ENCODE measurements around the gene SLAMF7.

SLAMF7 gene

DNA sequence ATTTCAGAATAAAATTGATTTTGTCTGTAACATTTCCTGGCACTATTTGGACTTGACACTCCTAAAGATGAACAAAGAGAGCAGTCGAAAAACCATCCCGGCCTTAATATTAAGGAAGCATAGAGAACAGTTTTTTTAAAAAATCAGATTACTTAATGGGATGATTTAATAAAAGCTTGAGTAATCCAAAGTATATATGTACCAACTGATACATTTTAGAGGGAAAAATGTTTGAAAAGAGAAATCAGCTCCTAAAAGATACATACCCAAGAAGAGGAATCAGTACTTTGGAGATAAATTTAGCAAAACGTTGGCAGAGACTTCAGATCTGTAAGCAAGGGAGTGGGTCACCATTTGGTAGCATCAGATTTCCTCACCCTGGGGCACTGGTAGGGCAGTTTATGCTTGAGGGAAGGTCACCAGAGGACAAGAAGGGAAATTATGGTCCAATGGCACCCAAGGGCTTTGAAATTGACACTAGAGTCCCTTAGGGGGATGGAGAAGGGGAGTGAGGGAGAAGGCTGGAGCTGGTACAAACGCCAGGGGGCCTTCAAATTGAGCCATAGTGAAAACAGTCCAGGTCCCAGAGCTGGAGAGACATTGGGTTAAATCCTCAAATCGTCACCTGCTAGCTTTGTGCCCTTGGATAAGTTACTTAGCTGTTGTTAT, 5.9 kb downstream of the SLAMF7 start:
- no peak for DNase-seq (ENCODE audit: low read depth in 1 of 2, low spot score in 1 of 2)

DNA sequence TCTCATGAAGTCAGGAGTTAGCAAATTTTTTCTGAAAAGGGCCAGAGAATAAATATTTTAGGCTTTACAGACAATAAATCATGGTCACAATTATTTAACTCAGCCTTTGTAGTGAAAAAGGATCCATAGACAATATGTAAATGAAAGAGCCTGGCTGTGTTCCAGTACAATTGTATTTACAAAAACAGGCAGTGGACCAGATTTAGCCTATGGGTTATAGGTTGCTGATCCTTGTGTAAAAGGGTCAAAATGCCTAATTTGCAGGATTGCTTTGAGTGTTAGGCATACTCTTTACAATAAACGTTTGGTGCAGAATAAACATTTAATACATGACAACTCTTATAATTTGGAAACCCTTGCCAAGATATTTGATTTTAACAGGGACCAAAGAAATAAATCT, 6.5 kb downstream of the SLAMF7 start:
- no peak for DNase-seq (ENCODE audit: low read depth in 1 of 2, low spot score in 1 of 2)

DNA sequence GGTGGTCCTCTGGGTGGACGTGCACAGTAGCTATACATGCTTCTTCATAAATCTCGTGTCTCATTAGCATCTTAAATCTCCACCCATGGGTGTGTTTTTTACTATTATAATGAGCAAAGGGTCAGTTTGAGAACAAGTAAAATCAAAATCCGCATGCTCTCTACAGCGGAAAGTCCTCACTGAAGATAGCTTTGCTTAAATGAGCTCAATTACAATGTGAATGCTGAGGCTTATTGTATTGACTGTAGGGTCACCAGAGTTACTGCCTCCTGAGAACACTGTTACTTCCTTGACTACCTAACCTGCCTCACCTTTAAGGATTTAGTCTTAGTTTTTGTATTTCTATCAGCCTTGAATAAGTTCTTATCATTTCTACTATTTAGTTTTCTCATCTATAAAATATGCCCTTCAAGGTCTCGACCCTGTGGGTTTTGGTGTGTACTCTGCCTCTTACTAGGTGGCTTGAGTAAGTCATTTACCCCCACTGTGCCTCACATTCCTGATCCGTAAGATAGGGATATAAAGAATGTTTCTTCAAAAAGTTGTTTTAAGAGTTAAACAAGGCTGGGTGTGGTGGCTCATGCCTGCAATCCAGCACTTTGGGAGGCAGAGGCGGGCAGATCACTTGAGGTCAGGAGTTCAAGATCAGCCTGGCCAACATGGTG, 7.9 kb downstream of the SLAMF7 start:
- DNase-seq (ENCODE audit: low read depth in 1 of 2, low spot score in 1 of 2), result no peak

DNA sequence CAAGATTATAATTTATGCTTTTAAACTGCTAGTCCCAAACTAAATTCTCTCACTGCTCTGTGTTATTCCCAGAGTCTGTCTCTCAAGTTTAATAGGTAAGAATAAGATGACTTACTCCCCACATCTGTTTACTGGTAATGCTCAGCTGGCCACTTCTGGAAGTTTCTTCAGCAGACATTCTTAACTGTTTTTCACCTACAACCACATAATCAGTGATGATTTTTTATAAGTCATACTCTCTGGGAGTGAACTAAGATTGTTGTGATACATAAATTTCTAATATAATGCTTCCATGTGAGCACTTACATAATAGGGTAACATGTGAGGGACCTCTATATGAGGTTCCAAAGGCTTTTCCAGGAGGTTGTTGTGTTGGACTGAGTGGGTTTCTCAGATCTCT, 8.7 kb downstream of the SLAMF7 start:
- DNase-seq (ENCODE audit: low read depth in 1 of 2, low spot score in 1 of 2), result no peak

DNA sequence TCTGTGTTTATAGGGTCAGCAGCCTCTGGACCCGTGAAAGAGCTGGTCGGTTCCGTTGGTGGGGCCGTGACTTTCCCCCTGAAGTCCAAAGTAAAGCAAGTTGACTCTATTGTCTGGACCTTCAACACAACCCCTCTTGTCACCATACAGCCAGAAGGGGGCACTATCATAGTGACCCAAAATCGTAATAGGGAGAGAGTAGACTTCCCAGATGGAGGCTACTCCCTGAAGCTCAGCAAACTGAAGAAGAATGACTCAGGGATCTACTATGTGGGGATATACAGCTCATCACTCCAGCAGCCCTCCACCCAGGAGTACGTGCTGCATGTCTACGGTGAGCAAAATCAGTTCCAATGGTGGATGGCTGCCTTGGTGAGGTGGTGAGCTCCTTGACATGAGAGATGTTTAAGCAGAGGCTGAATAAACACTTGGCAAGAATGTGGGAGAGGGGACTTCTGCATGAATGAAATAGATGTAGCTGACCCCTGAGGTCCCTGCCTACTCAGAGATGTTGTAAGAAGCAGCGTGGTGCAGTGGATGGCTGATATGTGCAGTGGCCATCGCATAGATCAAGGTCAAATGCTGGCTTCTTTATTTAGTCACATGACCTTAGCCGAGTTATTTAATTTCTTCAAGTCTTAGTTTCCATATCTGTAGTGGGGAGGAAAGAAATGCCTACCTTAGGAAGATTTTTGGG, 9.3 kb downstream of the SLAMF7 start:
- DNase-seq (ENCODE audit: low read depth in 1 of 2, low spot score in 1 of 2), result no peak

DNA sequence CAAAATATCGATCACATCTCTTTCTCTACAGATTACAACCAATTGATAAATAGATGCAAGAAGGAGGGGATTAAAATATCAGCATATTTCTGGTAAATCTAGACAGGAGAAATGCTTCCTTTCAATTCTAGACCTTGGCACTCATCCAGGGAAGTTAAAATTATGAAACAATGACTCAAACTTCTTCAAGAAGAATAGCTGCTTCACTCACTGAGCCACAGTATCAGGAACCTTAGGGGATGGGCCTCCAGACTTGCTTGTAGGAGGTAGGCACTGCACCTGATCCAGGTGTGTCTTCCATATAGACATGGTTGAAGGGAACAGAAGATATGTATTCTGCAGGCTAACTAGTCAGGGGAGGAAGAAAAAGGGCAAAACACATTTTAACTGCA, 9.8 kb downstream of the SLAMF7 start:
- DNase-seq (ENCODE audit: low read depth in 1 of 2, low spot score in 1 of 2), result no peak

DNA sequence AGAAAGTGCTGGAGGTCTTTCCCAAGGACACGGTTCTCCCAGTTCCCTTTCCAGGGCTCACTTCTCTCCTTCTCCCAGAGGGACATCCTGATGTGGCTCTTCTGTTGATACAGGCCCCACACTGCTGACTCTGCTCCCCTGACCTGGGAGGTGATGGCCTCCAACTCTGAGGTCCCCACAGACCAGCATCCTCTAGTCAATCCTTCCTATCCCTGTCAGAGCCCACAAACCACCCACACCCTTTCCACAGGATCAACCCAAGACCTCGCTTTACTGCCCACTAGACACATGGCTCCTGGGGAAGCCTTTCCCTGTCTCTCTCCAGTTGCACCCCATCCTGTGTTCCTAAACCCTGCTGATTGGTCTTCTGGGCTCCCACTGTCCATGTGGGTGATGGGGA, 11.6 kb downstream of the SLAMF7 start:
- DNase-seq (ENCODE audit: low read depth in 1 of 2, low spot score in 1 of 2), result no peak

DNA sequence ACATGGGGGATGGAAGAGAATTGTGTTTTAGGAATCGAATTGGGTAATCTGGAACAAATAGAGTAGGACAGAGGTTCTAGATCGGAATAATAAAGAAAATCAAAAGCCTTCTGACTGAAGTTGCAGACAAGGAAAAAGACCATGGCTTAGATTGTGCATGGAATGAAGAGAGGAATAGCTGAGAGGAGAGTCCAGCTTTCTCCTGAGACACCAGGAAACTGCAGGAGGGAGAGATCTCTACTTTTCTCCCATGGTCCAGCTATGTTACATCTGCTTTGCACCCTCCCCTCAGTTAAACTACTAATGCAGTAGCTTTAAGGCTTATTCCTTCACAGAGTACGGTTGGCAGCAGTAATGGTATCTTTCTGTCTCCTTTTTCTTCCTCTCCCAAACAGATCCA, 13.4 kb downstream of the SLAMF7 start:
- DNase-seq (ENCODE audit: low read depth in 1 of 2, low spot score in 1 of 2), result no peak

DNA sequence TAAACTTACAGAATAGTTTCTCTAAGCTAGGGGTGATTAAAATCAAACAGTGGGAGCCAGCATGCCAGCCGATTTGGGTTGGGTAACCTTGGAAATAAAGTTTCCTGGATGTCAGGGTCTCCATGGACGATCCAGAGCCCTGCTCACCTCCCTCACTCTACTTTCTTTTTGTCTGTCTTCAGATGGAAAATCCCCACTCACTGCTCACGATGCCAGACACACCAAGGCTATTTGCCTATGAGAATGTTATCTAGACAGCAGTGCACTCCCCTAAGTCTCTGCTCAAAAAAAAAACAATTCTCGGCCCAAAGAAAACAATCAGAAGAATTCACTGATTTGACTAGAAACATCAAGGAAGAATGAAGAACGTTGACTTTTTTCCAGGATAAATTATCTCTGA, 13.9 kb downstream of the SLAMF7 start:
- no peak for DNase-seq (ENCODE audit: low read depth in 1 of 2, low spot score in 1 of 2)

DNA sequence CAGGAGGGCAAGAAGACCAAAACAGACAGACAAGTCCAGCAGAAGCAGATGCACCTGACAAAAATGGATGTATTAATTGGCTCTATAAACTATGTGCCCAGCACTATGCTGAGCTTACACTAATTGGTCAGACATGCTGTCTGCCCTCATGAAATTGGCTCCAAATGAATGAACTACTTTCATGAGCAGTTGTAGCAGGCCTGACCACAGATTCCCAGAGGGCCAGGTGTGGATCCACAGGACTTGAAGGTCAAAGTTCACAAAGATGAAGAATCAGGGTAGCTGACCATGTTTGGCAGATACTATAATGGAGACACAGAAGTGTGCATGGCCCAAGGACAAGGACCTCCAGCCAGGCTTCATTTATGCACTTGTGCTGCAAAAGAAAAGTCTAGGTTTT, 14.5 kb downstream of the SLAMF7 start:
- DNase-seq (ENCODE audit: low read depth in 1 of 2, low spot score in 1 of 2), result no peak

DNA sequence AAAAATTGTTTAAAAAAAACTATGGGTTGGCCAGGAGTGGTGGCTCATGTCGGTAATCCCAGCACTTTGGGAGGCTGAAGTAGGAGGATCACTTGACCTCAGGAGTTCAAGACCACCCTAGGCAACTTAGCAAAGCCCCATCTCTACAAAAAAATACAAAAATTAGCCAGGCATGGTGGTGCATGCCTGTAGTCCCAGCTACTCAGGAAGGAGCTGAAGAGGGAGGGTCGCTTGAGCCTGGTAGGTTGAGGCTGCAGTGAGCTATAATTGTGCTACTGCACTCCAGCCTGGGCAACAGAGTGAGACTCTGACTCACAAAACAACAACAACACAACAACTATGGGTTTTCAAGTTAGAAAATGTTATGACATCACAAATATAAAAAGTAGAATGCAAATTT, 16.4 kb downstream of the SLAMF7 start:
- DNase-seq (ENCODE audit: low read depth in 1 of 2, low spot score in 1 of 2), result no peak

DNA sequence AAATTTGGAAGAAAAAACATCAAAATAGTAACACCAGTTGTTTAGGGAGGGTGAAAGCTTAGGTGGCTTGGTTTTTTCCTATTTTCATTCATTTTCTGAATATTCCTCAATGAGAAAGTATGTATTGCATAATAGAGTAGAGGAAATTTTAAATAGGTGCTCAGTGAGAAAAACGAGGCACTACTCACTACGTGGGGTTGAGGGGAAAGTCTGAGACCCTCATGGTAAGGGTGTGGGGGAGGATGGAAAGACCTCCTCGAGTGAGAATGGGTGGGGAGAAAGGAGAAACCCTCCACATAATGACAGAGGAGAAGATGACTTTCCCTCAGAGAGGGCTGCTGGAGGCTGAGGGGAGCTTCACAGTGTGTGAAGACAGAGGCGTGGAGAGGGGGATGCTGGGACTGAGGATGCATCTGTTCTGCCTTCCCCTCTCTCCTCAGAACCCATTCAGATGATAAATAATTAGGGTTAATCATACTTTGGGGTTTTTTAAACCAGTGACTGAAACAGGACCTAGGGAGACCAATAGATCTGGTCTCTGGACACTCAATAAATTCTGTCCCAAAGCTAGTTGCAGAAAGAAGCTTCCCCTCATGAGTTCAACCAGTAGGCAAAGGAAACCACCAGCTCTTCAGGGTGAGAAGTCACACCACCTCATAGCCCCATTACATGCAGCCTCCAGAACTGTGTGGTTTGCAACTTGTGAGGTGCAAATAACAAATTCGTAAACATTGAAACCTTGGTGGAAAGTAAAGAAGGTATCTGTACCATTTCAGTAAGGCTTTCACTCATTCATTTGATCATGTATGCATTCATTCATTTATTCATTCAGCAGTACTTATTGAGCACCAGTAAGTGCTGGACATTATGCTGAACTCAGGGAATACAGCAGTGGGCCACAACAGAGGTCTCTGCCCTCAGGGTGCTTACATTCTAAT, 17.1 kb downstream of the SLAMF7 start:
- DNase-seq (ENCODE audit: low read depth in 1 of 2, low spot score in 1 of 2), result no peak

DNA sequence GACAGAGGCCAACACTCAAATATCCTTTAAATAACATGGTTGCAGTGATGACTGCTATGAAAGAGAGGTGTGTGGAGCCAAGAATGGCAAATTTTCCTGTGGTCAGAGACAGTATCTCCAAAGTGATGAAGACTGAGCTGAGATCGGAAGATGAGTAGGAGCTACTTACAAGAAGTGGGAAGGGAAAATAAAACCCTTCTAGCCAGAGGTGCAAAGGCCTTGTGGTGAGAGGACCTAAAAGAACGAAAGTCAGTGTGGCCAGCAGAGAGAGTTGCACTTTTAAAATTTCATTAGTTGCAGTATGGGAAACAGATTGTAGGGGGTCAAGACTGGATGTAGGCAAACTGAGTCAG, 17.8 kb downstream of the SLAMF7 start:
- no peak for DNase-seq (ENCODE audit: low read depth in 1 of 2, low spot score in 1 of 2)

DNA sequence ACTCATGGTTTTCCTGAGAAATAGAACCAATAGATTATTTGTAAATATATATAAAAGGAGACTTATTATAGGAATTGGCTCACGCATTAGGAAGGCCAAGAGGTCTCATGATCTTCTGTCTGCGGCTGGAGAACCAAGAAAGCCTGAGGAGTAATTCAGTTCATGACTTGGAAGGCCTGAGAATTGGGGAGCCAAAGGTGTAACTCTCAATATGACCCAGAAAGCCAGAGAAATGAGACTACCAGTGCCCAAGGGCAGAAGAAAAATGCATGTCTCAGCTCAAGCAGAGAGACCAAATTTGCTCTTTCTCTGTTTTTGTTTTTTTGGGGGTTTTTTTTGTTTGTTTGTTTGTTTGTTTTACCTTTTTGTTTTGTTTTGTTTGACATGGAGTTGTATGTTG, 19.5 kb downstream of the SLAMF7 start:
- no peak for DNase-seq (ENCODE audit: low read depth in 1 of 2, low spot score in 1 of 2)

DNA sequence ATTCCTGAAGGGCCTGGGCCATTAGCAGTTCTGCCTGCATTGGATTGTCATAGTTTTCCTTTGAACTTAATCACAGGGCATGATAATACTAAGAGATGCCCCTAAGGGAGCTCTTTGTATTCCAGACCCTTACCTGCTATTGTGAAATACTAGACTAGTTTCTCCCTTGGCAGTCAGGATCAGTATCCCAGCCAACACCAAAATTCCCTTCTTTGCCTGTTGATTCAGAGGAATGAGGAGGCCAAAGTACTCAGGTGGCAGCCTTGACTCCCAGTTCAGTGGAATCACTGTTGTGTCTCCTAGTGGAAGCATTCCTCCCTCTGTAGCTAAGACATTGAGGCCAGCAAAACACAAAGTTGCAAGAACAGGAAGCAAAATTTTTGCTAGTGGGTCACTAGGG, 20.7 kb downstream of the SLAMF7 start:
- DNase-seq (ENCODE audit: low read depth in 1 of 2, low spot score in 1 of 2), result no peak

DNA sequence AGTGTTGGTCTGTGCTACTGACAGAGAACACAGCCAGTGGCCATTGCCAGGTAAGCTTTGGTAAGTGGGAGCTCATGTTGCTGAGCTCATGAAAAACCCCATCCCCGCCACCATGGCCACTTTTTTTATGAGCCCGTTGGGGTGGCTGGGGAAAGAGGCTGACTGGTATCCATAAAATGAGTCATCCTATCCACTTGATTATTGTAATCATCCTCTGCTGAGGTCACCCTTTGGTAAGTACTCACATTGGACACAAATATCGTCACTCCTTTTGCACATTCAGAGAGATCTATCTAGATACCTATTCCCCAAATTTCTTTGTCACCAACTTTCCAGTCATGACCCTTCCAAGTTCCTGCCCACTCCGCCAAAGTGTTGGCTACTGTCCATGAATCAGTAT, 22.0 kb downstream of the SLAMF7 start:
- DNase-seq (ENCODE audit: low read depth in 1 of 2, low spot score in 1 of 2), result no peak

DNA sequence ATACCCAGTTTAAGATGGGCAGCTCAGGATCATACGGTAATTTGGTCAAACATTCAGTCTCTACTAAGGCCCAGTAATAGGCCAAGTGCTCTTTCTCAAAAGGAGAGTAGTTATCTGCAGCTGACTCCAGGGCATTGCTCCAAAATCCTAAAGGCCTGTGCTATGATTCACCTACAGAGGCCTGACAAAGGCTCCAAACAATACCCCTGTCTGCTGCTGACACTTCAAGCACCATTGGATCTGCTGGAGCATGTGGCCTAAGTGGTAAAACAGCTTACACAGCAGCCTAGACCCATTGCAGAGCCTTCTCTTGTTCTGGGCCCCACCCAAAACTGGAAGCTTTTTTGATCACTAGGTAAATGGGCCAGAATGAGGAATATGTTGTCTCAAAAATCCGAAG, 22.8 kb downstream of the SLAMF7 start:
- no peak for DNase-seq (ENCODE audit: low read depth in 1 of 2, low spot score in 1 of 2)

DNA sequence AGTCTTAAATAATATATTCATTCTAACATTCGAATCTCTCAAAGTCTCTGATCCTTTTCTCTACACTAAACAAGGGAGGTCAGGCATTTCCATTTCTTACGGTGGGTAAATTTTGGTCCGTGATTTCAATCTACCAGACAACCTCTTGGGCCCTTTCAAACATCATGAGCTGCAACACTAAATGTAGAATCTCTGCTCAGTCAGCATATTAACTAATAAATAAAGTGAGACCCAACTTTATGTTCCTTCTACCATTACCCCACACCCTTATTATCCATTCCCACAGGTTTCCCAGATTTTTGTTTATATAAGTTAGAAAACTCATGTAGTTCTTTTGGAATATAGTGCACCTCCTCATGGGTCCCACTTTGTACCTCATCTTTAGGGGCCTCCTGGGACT, 24.9 kb downstream of the SLAMF7 start:
- no peak for DNase-seq (ENCODE audit: low read depth in 1 of 2, low spot score in 1 of 2)

DNA sequence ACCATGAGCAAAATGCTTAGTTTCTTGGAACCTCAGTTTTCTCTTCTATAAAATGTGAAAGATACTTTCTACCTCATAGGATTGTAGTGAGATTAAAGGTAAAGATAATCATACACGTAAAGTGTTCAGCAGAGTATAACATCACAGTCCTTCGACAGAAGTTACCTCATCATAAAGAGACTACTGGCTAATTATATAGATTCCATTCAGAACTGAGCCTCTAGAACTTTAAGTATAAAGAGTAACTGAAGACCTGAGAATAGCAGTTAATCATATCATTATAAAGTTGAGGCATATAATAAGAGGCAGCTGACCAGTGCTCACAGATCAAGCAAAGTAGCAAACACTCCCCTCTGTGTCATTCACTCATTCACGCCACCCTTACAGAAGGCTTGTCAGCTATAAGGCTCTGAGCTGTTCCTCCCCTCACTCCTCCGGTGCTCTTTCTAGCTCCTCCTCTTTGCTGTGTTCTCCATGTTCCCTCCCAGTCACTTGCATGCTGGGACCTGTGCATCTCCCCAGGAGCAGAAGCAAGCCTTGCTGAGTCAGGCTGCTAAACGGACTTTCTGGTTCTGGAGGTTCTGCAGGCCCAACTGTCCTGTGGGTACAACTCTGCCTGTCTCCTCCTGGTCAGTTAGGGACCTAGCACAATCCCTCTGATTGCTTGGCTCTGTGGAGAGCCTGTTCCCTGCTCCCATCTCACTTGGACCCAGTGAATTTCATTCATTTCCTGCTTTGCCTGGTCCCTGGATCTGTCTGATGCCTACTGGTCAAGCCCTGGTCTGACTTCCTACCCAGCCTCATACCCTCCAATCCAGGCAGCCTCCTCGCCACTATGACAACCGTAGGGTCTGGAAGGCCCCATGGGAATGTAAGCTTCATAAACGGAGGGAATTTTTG, 28.6 kb downstream of the SLAMF7 start:
- peak in 1 of 2 donors; percentile 45 for DNase-seq (ENCODE audit: low read depth in 1 of 2, low spot score in 1 of 2)

DNA sequence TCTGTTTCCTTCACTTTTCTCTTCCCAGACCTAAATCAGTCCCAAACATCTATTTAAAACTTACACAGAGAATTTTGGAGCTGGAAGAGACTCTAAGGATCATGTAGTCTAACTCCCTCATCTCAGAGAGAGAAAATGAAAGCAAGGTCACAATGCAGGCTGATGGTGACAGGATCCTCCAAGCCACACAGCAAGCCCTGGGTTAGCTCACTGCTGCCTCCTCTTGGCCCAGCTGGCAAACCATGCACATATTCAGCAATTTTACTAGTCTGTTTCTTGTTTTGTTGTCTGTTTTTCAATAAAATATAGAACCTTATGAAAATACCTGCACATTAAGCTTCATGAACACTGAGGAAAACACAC, 29.2 kb downstream of the SLAMF7 start:
- peak; percentile 61 to 81 for DNase-seq (ENCODE audit: low read depth in 1 of 2, low spot score in 1 of 2)

DNA sequence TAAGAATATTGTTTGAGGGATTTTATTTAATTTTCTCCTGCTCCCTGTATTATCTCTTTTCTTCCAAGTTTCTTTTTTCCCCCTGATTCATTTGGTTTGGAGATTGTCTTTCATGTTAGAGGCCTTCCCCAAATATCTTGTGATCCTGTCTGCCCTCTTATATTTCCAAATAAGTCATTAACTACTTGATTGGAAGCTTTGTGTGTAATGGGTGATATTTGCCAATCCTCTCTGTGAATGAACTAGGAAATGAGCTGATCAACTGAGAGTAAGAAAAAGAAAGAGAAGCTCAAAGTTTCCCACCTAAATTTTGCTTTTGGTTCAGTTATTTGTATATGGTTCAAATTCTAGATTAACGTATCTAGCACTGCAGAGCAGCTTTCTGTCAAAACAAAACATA, 33.3 kb downstream of the SLAMF7 start:
- DNase-seq (ENCODE audit: low read depth in 1 of 2, low spot score in 1 of 2), result no peak

All from activated CD4-positive, alpha-beta T cell treated with anti-CD3 and anti-CD28 coated beads, Interleukin-2, amount 50 U/mL, for 24 hours (primary cell).